DMS79 (cell line): ENCODE results near the gene RPL22.

Source experiments
- DNase-seq: peaks from one replicate; lab custom pipeline; 2025; lab: John Stamatoyannopoulos, UW

The RPL22 gene

DNA sequence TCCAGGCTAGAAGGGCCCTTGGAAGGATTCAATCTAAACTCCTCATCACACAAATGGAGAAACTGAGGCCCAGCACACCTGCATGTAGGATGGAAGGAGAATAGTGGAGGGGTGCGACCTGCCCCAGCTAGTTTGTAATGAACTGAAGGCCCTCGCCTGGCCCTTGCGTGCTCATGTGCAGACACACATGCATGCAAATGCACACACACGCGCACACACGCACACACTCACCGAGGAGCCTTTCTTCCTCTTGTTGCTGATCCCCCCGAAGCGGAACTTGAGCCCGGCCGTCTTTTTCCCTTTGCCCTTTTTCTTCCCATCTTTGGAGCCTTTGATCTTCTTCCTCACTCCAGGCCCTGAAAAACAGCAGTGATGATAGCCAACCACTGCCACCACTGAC lies 47.2 kb downstream of the RPL22 start:
- no peak for DNase-seq

- no peak for DNase-seq
Measured at GRCh38 chr1:6151291-6151822, 48.0 kb downstream of the RPL22 start.

DNA sequence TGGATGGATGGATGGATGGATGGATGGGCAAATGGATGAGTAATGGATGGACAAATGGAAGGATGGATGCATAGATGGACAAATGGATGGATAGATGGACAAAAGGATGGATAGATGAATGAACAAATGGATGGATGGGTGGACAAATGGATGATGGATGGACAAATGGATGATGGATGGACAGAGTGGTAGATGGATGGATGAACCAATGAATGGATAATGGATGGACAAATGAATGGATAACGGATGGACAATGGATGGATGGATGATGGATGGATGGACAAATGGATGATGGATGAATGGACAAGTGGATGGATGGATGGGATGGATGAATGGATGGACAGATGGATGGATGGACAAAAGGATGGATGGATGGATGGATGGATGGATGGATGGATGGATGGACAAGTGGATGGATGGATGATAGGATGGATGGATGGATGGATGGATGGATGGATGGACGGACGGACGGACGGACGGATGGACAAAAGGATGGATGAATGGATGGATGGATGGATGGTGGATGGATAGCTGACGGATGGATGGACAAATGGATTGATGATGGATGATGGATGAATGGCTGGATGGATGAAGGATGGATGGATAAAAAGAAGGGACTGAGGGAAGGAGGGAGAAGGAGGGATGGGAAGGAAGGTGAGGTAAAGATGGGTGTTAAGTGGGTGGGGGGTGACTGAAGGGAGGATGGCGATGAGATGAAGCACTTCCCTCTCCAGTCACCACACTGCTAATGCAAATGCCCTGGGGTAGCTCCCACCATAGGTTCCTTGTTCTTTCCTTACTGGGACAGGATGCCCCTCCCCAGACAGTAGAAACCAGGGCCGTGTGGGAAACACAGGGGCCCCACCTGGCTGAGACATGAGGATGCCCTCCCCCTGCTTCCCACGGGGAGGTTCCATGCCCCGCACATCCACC lies 49.1 kb downstream of the RPL22 start:
- no peak for DNase-seq

DNA sequence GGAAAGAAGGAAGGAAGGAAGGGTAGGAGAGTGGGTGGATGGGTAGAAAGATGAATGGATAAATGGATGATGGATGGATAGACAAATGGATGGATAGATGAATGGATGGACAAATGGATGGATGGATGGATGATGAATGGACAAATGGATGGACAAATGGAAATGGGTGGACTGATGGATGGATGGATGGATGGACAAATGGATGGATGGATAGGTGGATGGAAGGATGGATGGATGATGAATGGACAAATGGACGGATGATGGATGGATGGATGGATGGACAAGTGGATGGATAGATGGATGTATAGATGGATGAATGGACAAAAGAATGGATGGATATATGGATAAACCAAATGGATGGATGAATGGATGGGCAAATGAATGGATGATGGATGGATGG lies 49.8 kb downstream of the RPL22 start:
- DNase-seq = no peak

DNA sequence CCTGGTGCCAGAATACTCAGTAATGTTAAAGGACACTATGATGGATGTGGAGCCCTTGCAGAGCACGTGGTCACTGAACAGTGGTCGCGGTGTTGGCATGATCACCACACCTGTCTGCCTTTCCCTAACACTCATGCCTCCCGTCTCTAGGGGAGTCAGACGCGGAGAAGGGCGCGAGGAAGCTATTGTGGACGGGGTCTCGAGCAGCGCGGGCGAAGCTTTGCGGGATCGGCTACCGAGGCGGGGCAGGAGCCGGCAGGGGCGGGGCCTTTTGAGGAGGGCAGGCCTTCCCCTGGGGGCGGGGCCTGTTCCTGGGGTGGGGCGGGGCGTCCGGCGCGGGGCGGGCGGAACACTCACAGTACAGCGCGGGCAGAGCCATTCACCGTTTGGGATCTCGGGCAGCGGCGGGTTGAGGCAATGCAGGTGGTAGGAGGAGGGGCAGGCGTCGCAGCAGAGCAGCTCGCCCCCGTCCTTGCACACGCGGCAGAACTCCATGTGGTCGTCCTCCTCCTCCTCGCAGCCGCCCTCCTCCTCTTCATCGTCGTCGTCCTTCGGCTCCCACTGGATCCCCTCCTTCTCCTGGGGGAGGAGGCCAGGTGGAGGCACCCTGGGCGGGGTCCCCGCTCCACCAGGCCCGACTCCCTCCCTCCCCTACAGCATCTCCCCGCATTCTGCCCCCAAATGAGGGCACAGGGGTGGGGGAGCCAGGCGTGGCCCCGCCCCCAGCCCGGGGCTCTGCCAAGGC lies 50.7 kb downstream of the RPL22 start:
- no peak for DNase-seq

- no peak for DNase-seq
Measured at GRCh38 chr1:6145864-6146410, 53.5 kb downstream of the RPL22 start.

DNA sequence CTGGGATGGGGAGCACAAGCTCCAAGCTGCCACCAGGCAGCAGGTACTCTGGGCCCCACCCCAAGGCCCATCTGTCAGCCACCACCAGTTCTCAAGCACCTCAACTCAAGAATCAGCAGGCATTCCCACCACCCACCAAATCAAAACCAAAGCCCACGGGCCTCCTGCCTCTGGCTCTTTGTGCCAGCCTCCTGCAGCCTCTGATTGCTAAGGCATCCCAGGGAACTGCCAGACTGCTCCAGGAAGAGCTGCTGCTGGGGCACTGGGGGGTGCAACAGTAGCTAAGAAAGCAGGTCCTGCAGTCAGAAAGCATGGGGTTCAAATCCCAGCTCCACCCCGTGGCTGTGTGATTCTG lies 54.0 kb downstream of the RPL22 start:
- no peak for DNase-seq

DNA sequence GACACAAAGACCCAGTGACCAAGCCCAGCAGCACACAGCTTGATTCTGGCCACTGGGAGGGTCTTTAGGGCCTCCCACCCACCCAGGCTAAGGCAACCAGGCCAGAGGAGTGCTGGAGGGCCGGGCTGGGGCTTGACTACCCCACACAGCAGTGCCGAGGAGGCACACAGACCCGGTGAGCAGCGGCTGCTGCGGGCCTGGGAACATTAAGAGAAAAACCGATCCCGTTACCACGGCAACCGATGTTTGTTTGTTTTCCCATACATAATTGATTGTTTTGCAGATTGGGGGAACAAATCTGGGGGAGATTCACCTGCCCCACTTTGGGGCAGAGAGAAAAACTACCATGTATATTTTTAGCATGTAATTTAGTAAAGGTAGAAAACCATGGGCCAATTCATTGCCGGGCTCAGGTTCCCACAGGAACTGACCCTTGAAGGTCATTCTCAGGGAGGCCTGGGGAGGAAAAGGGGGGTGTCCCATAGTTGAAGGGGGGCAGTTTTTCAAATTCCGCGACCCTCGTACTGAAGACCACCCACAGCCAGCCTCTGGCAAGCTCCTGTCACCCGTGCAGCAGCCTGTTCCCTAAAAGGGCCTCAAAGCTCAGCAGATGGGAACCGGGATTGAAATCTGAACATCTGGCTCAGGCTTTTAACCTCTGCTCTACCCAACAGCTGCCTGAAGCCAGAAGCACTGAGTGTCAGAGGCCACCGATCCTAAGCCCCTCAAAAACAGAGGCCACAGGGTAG lies 54.6 kb downstream of the RPL22 start:
- DNase-seq = no peak

GRCh38 chr1:6144175-6144574 lies 55.2 kb downstream of the RPL22 start:
- no peak for DNase-seq

DNA sequence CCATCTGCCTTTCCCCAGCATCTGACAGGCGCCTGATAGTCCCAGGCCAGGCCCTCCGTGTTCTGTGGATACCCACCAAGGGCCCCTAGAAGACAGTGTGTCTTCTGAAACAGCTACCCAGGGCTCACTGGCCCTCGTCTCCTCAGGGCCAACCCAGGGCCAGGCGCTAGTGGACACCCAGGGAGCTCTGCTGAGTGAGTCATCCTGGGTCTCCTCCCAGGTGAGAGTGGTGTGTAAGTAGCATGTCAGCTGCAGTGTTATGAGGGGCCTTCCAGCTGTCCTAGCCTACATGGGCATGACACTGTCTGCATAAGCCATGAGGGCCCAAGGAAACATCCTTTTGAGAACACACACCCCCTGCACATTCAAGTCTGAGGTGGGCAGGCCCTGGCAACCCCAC lies 56.0 kb downstream of the RPL22 start:
- DNase-seq = no peak

DNA sequence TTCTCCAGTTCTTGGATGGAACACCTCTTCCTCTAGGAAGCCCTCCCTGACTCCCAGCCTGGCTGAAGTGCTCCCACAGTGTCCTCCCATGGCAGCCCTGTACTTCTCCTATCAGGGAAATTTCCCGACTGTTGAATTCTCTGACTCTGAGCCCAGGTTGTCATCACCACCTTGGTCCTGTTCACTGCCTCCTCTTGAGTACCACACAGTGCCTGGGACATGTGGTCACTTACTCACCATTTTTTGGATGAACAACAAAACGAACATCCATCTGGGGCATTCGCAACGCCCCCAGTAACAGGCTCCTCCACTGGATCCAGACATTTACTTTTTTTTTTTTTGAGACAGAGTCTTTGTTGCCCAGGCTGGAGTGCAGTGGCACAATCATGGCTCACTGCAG lies 56.7 kb downstream of the RPL22 start:
- no peak for DNase-seq

GRCh38 chr1:6142036-6142621 lies 57.3 kb downstream of the RPL22 start:
- DNase-seq = no peak

- no peak for DNase-seq
Measured at GRCh38 chr1:6141592-6141991, 57.8 kb downstream of the RPL22 start.

DNA sequence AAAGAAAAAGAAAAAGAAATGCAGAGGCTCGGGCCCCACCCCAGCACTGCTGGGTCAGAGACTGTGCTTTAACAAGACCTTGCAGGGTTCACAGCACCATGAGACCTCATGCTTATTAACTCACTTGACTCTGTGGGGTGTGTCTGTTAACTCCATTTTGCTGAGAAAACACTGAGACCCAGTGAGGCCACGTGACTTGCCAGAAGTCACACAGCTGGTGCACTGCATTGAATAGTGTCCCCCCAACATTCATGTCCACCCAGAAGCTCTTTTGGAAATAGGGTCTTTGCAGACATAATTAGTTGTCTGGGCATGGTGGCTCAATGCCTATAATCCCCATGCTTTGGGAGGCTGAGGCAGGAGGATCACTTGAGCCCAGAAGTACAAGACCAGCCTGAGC lies 59.0 kb downstream of the RPL22 start:
- DNase-seq = no peak

DNA sequence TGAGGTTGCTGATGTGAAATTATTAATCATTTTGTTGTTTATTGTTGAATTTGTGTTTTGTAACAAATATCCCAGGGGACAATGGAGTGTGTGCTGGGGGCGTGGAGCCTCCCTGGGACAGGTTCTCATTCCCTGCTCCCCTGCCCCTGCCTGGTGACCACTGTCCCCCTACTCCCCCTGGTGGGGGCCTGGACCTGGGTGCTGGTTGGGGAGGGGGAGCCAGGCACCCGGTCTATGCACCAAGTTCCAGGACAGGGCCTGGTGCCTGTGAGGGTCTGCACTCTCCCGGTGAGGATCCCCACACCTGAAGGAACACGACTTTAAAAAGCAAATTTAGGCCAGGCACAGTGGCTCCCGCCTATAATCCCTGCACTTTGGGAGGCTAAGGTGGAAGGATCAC lies 61.6 kb downstream of the RPL22 start:
- DNase-seq = no peak

- no peak for DNase-seq
Measured at GRCh38 chr1:6136516-6137220, 62.7 kb downstream of the RPL22 start.
